ENCODE results near the gene KRTAP2-2.
"Not testable (repeated sequence)": the region's sequence is repeated elsewhere in the genome, so short reads cannot be mapped to it uniquely, and the experiment has no call there.

The KRTAP2-2 gene

GRCh38 chr17:41055130-41055529 is at the start of gene KRTAP2-2:
KRTAP2-2 (minus strand) TSS chr17:41055230; CDS start chr17:41055211, 19 bp downstream.
- not testable (repeated sequence) for DNase-seq (ENCODE audit: low spot score)

- not testable (repeated sequence) for DNase-seq (ENCODE audit: low spot score)
These were observed 49.5 kb upstream of the KRTAP2-2 start for GRCh38 chr17:41104386-41105038.

- DNase-seq (ENCODE audit: low spot score): no peak
These were observed 48.9 kb upstream of the KRTAP2-2 start for GRCh38 chr17:41103896-41104295.

GRCh38 chr17:41101586-41102259 is 46.7 kb upstream of the KRTAP2-2 start, which contains the start of gene KRTAP4-16:
KRTAP4-16 (minus strand) TSS chr17:41102209; CDS start chr17:41102209, 0 bp downstream.
- DNase-seq (ENCODE audit: low spot score): no peak

- not testable (repeated sequence) for DNase-seq (ENCODE audit: low spot score)
These were observed 44.9 kb upstream of the KRTAP2-2 start for GRCh38 chr17:41099682-41100480.

GRCh38 chr17:41098481-41098880 is 43.5 kb upstream of the KRTAP2-2 start:
- no peak for DNase-seq (ENCODE audit: low spot score)

GRCh38 chr17:41098042-41098441 is 43.0 kb upstream of the KRTAP2-2 start, which contains the start of gene KRTAP4-8:
KRTAP4-8 (minus strand) TSS chr17:41098142; CDS start chr17:41098084, 58 bp downstream.
- DNase-seq (ENCODE audit: low spot score): no peak

GRCh38 chr17:41096055-41096454 is 41.0 kb upstream of the KRTAP2-2 start:
- DNase-seq (ENCODE audit: low spot score): no peak

- not testable (repeated sequence) for DNase-seq (ENCODE audit: low spot score)
These were observed 33.8 kb upstream of the KRTAP2-2 start for GRCh38 chr17:41088760-41089352.

GRCh38 chr17:41084100-41084856 is 29.2 kb upstream of the KRTAP2-2 start, which contains the start of gene KRTAP4-7:
KRTAP4-7 (plus strand) TSS chr17:41084150; CDS start chr17:41084207, 57 bp downstream.
- DNase-seq (ENCODE audit: low spot score): not testable (repeated sequence)

- not testable (repeated sequence) for DNase-seq (ENCODE audit: low spot score)
These were observed 28.4 kb upstream of the KRTAP2-2 start for GRCh38 chr17:41083427-41083826.

- no peak for DNase-seq (ENCODE audit: low spot score)
These were observed 27.6 kb upstream of the KRTAP2-2 start for GRCh38 chr17:41082626-41083025.

GRCh38 chr17:41076788-41077187 is 21.8 kb upstream of the KRTAP2-2 start:
- no peak for DNase-seq (ENCODE audit: low spot score)

GRCh38 chr17:41073676-41074075 is 18.6 kb upstream of the KRTAP2-2 start:
- no peak for DNase-seq (ENCODE audit: low spot score)

GRCh38 chr17:41071606-41072360 is 16.8 kb upstream of the KRTAP2-2 start:
- DNase-seq (ENCODE audit: low spot score): no peak

GRCh38 chr17:41069031-41069430 is 14.0 kb upstream of the KRTAP2-2 start:
- DNase-seq (ENCODE audit: low spot score): no peak

- no peak for DNase-seq (ENCODE audit: low spot score)
These were observed 12.3 kb upstream of the KRTAP2-2 start for GRCh38 chr17:41067281-41067680.

GRCh38 chr17:41065829-41066624 is 11.0 kb upstream of the KRTAP2-2 start, which contains the start of gene KRTAP2-4:
KRTAP2-4 (minus strand) TSS chr17:41065879; CDS start chr17:41065845, 34 bp downstream.
- no peak for DNase-seq (ENCODE audit: low spot score)

GRCh38 chr17:41065016-41065689 is 10.1 kb upstream of the KRTAP2-2 start:
- DNase-seq (ENCODE audit: low spot score): not testable (repeated sequence)

All from CD4-positive, alpha-beta T cell treated with Interleukin-6 at 100 ng/mL for 8 hours (primary cell).